ENCODE measurements around the gene BLZF1.

Gene BLZF1

GRCh38 chr1:169367686-169368405 is at the start of gene BLZF1, which contains the start of gene NME7:
TSS of gene BLZF1 (plus strand) at chr1:169368195. CDS start at chr1:169369523, 1,328 bp downstream.
TSS of gene NME7 (minus strand) at chr1:169367797. CDS start at chr1:169367710, 87 bp downstream.
- TF ChIP-seq, protein P1, sequence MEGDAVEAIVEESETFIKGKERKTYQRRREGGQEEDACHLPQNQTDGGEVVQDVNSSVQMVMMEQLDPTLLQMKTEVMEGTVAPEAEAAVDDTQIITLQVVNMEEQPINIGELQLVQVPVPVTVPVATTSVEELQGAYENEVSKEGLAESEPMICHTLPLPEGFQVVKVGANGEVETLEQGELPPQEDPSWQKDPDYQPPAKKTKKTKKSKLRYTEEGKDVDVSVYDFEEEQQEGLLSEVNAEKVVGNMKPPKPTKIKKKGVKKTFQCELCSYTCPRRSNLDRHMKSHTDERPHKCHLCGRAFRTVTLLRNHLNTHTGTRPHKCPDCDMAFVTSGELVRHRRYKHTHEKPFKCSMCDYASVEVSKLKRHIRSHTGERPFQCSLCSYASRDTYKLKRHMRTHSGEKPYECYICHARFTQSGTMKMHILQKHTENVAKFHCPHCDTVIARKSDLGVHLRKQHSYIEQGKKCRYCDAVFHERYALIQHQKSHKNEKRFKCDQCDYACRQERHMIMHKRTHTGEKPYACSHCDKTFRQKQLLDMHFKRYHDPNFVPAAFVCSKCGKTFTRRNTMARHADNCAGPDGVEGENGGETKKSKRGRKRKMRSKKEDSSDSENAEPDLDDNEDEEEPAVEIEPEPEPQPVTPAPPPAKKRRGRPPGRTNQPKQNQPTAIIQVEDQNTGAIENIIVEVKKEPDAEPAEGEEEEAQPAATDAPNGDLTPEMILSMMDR (conservative IDR thresholded peaks at IDR 0.05; ENCODE audit: low read length) = no peak
- TF ChIP-seq EZH2phosphoT487 (IDR thresholded peaks at IDR 0.05; ENCODE audit: borderline replicate concordance) = no peak
- Histone ChIP-seq H3K4me1 (ENCODE audit: insufficient read depth, low read length, poor library complexity, severe bottlenecking) (peaks cover 71% of the 10 kb centered on the region), H3K9me2 (replicated peaks; ENCODE audit: low read depth, low read length) (no peaks in the 10 kb centered on the region), H4K20me1 (ENCODE audit: insufficient read depth, low read length, poor library complexity, severe bottlenecking) (peaks cover 8% of the 10 kb centered on the region), H3K79me2 (ENCODE audit: insufficient read depth, low read length) (peaks cover 68% of the 10 kb centered on the region), H3K36me3 (ENCODE audit: insufficient read depth, low read length) (no peaks in the 10 kb centered on the region), H3K4me2 (ENCODE audit: low read depth, low read length, poor library complexity, severe bottlenecking) (peak within 1 kb of the TSS; percentile 96), H3K9ac (ENCODE audit: low read depth, low read length, poor library complexity, severe bottlenecking) (peak within 1 kb of the TSS; percentile 84), H2AFZ (ENCODE audit: low read length) (peak within 1 kb of the TSS; percentile 92), H3K4me3 (ENCODE audit: low read length, poor library complexity, severe bottlenecking) (peak within 1 kb of the TSS; percentile 86), H3F3A (ENCODE audit: low read depth) (no peaks in the 10 kb centered on the region), H3K27me3 (ENCODE audit: insufficient read depth, low read length, poor library complexity, severe bottlenecking) (no peaks in the 10 kb centered on the region), H3K9me3 (ENCODE audit: insufficient read depth, low read depth, low read length) (no peaks in the 10 kb centered on the region; the same call in 1 of the 2 replicates)

- Histone ChIP-seq H3K9me2 (replicated peaks; ENCODE audit: low read depth, low read length) (no peaks in the 10 kb centered on the region), H3K4me1 (ENCODE audit: insufficient read depth, low read length, poor library complexity, severe bottlenecking) (no peaks in the 10 kb centered on the region), H3K4me3 (ENCODE audit: low read length, poor library complexity, severe bottlenecking) (no peak overlapping the region), H3K79me2 (ENCODE audit: insufficient read depth, low read length) (no peaks in the 10 kb centered on the region), H3K9ac (ENCODE audit: low read depth, low read length, poor library complexity, severe bottlenecking) (no peak overlapping the region), H2AFZ (ENCODE audit: low read length) (no peak overlapping the region), H3K36me3 (ENCODE audit: insufficient read depth, low read length) (no peaks in the 10 kb centered on the region), H3K4me2 (ENCODE audit: low read depth, low read length, poor library complexity, severe bottlenecking) (no peak overlapping the region), H3K27me3 (ENCODE audit: insufficient read depth, low read length, poor library complexity, severe bottlenecking) (no peaks in the 10 kb centered on the region), H3F3A (ENCODE audit: low read depth) (no peaks in the 10 kb centered on the region), H4K20me1 (ENCODE audit: insufficient read depth, low read length, poor library complexity, severe bottlenecking) (no peaks in the 10 kb centered on the region), H3K9me3 (ENCODE audit: insufficient read depth, low read depth, low read length) (no peaks in the 10 kb centered on the region)
- TF ChIP-seq EZH2phosphoT487 (IDR thresholded peaks at IDR 0.05; ENCODE audit: borderline replicate concordance) = no peak
- TF ChIP-seq, protein P1 (conservative IDR thresholded peaks at IDR 0.05; ENCODE audit: low read length) = no peak
These were observed 49.3 kb upstream of the BLZF1 start for GRCh38 chr1:169318536-169319244.

- Histone ChIP-seq H3K9ac (ENCODE audit: low read depth, low read length, poor library complexity, severe bottlenecking) (no peak overlapping the region), H2AFZ (ENCODE audit: low read length) (no peak overlapping the region), H3K27me3 (ENCODE audit: insufficient read depth, low read length, poor library complexity, severe bottlenecking) (no peaks in the 10 kb centered on the region), H3K36me3 (ENCODE audit: insufficient read depth, low read length) (no peaks in the 10 kb centered on the region), H3K9me3 (ENCODE audit: insufficient read depth, low read depth, low read length) (no peaks in the 10 kb centered on the region), H3F3A (ENCODE audit: low read depth) (no peaks in the 10 kb centered on the region), H3K9me2 (replicated peaks; ENCODE audit: low read depth, low read length) (no peaks in the 10 kb centered on the region), H3K4me3 (ENCODE audit: low read length, poor library complexity, severe bottlenecking) (no peak overlapping the region), H3K79me2 (ENCODE audit: insufficient read depth, low read length) (no peaks in the 10 kb centered on the region), H4K20me1 (ENCODE audit: insufficient read depth, low read length, poor library complexity, severe bottlenecking) (no peaks in the 10 kb centered on the region), H3K4me1 (ENCODE audit: insufficient read depth, low read length, poor library complexity, severe bottlenecking) (peaks cover 4% of the 10 kb centered on the region), H3K4me2 (ENCODE audit: low read depth, low read length, poor library complexity, severe bottlenecking) (no peak overlapping the region)
- TF ChIP-seq, protein P1 (conservative IDR thresholded peaks at IDR 0.05; ENCODE audit: low read length) = no peak
- no peak for TF ChIP-seq EZH2phosphoT487 (IDR thresholded peaks at IDR 0.05; ENCODE audit: borderline replicate concordance)
These were observed 46.5 kb upstream of the BLZF1 start for GRCh38 chr1:169321539-169321938.
